ENCODE data around the gene ALKBH2.
"Not testable (repeated sequence)": the region's sequence is repeated elsewhere in the genome, so short reads cannot be mapped to it uniquely, and the experiment has no call there.

The ALKBH2 gene

DNA sequence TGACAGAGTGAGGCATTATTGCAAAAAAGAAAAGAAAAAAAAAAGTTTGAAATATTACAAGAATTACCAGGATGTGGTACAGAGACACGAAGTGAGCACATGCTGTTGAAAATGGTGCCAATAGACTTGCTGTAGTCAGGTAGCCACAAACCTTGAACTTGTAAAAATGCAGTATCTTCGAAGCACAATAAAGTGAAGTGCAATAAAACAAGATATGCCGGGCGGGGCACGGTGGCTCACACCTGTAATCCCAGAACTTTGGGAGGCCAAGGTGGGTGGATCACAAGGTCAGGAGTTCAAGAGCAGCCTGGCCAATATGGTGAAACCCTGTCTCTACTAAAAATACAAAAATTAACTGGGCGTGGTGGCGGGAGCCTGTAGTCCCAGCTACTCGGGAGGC lies 43.5 kb downstream of the ALKBH2 start:
- in situ Hi-C loops (cut with HindIII; ENCODE audit: low pct_ligation_motif_present, low pct_unique_long_range_greater_than_20kb, low sequenced_read_pairs); DNase-seq: not testable (repeated sequence)

DNA sequence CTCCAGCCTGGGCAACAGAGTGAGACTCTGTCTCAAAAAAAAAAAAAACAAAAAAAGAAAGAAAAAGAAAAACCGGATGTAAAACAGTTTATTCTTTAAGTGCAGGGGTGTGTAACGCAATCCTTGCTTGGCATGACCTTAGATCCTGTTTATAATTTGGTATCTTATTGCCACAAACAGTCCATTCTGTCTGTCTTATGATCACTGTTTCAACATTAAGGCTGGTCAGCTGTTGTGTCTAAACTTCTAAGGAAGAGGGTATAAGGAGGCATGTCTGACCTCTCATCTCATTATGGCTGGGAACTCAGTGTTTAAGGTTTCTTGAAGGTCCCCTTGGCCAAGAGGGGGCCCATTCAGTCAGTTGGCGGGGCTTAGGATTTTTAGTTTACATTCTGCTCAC lies 44.6 kb downstream of the ALKBH2 start:
- in situ Hi-C loops (cut with HindIII; ENCODE audit: low pct_ligation_motif_present, low pct_unique_long_range_greater_than_20kb, low sequenced_read_pairs); DNase-seq: not testable (repeated sequence)

DNA sequence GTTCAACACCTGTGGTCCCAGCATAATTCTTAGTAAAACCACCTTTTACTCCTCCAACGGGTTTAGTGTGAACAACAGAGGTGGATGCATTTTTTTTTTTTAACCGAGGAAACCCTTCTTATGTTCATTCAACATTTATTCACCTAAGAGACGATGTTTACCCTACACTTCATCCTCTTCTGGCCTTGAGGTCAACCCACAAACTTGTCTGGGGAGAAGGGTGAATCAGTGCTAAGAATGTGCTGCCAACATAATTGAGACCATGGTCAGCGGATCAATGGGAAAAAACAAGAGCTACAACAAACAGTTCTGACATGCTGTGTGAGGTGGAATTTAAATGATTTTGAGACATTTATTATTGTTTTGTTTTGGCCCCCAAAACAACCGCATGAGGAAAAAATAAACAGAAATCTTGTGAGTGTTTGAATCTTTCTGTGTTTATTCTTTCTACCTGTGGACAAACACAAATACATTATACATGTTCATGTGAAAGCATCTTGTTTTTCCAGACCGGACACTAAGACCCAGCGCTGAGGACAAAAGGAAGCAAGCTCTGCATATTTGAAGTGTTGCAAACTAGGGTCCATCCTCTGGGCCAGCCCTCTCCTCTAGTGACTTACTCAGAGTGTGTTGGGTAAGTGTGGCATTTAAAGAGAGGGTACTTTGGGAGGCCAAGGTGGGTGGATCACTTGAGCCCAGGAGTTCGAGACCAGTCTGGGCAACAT lies 46.0 kb downstream of the ALKBH2 start:
- in situ Hi-C loops (cut with HindIII; ENCODE audit: low pct_ligation_motif_present, low pct_unique_long_range_greater_than_20kb, low sequenced_read_pairs), result no loop called here
- DNase-seq, result peak; percentile 51

DNA sequence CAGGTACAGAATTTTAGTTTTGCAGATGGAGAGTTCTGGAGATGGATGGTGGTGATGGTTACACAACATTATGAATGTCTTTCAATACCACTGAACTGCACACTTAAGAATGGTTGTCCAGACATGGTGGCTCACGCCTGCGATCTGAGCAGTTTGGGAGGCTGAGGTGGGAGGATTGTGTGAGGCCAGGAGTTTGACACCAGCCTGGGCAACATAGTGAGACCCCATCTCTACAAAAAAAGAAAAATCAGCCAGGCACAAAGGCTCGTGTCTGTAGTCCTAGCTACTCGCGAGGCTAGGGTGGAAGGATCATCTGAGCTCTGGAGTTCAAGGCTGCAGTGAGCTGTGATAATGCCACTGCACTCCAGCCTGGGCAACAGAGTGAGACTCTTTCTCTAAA lies 49.0 kb downstream of the ALKBH2 start:
- no peak for DNase-seq
- in situ Hi-C loops (cut with HindIII; ENCODE audit: low pct_ligation_motif_present, low pct_unique_long_range_greater_than_20kb, low sequenced_read_pairs), result no loop called here

Data from ACHN (cell line).